ENCODE data around the gene ELFN2.
"Not testable (repeated sequence)": the region's sequence is repeated elsewhere in the genome, so short reads cannot be mapped to it uniquely, and the experiment has no call there.

Gene ELFN2

DNA sequence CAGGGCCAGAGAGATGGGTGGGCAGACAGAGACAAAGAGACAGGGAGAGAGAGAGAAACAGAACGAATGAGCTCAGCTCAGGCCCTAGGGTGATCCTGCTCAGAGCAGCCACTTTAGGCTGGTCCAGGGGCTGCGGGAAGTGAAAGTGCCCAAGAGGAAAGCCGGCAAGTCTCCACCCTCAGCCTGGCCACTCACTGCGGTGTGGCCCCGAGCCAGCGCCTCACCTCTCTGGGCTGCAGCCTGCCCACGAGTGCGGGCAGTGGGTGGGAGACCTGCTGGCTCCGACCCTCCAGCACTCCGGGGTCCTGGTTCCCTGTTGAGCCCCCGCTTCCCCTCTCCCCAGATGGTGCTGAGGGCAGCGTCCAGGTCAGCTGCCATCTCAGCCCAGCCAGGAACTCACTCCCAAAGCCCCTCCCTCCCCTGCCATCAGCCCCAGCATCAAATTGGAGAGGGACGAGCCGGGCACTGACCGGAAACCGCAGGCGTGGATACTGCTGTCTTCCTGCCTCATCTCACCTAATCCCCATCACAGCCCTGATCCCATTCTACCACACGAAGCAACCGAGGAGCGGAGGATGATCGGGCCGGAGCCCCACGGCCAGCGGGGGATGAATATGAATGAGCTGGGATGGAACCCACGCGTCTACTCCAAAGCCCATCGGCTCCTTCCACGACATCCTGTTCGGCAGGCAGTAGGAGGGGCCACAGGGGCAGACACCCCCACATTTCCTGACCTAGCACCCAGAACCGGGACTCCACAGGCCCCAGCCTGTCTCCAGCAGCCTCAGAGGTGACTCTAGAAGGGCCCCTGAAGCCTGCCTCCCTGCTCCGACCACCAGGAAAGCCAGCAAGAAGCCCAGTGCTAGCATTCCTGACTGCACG lies 16.9 kb downstream of the ELFN2 start:
- DNase-seq (ENCODE audit: low read depth in 2 of 2) = no peak

- no peak for DNase-seq (ENCODE audit: low read depth in 2 of 2)
These were observed 17.7 kb downstream of the ELFN2 start for GRCh38 chr22:37409459-37410050.

DNA sequence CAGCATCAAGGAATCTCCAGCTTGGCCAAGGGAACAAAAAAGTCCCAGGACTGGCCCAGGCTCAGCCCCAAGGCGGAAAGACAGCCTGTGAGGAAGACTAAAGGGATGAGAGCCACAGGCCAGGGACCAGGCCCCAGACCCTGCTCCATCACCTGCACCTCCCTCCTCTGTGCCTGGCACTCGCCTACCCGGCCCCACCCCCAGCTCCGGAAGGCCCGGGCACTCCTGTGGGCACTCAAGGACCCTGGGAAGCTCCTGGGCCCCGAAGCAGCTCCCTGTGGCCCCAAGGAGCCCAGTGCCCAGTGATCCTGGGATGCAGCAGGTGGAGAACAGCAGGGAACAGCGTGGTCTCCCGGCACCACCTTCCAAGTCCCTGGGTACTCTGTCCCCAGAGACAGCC lies 18.2 kb downstream of the ELFN2 start:
- DNase-seq (ENCODE audit: low read depth in 2 of 2) = no peak

- DNase-seq (ENCODE audit: low read depth in 2 of 2) = no peak
These were observed 19.4 kb downstream of the ELFN2 start for GRCh38 chr22:37407856-37408255.

GRCh38 chr22:37406441-37407235 lies 20.6 kb downstream of the ELFN2 start:
- DNase-seq (ENCODE audit: low read depth in 2 of 2) = no peak

- DNase-seq (ENCODE audit: low read depth in 2 of 2) = no peak
These were observed 23.2 kb downstream of the ELFN2 start for GRCh38 chr22:37404091-37404490.

GRCh38 chr22:37403267-37403960 lies 23.9 kb downstream of the ELFN2 start:
- DNase-seq (ENCODE audit: low read depth in 2 of 2) = no peak

- DNase-seq (ENCODE audit: low read depth in 2 of 2) = no peak
These were observed 25.1 kb downstream of the ELFN2 start for GRCh38 chr22:37402184-37402506.

DNA sequence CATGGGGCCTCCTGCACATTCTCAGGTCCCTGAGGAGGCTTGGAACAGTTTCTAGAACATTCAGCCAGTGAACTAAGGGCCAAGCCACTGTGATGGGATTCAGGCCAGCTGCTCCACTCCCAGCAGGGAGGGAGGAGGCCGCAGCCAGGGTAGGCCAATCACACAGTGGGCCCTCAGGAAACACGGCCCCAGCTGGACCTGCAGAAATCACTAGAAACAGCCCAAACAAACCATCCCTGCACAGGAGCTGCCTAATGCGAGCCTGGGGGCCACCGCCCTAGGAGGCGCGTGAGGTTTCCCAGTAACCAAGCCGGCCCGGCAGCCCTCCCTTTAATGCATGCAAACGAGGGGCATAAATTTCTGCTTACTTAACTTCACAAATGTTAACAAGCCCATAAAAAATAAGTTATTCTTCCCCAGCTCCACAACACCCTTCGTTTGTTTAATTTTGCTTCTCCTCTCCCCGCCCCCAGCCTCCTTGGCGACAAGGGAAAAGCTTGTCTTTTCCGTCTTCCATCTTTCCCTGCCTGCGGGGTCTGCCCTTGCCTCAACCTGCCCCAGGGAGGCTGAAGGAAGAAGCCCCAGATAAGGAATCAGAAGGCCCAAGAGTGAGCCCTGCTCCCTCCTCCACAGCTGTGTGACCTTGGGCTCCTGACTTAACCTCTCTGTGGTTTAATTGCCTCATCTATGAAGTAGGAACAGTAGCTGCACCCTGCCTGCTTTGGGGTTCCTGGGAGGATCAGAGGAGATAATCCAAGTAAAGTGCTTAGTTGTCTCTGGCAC lies 25.7 kb downstream of the ELFN2 start:
- DNase-seq (ENCODE audit: low read depth in 2 of 2) = no peak

DNA sequence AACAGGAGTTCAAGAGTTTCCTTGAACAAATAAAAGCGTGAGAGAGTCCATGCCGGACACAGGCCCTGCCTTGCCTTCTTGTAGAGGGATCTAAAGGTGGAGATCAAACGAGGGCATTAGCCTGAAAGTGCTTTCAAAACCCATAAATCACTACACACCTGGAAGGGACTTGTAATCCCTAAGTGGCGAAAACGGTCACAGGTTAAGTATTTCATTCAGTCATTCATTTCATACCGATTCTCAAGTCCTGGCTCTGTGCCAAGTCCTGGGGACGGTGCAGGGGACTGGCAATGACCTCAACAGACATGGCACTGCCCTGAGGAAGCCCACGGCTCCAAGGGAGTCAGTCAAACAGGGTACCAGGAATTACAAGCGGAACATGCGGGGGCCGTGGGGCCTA lies 26.6 kb downstream of the ELFN2 start:
- DNase-seq (ENCODE audit: low read depth in 2 of 2) = no peak

GRCh38 chr22:37399457-37399856 lies 27.8 kb downstream of the ELFN2 start:
- DNase-seq (ENCODE audit: low read depth in 2 of 2) = not testable (repeated sequence)

- no peak for DNase-seq (ENCODE audit: low read depth in 2 of 2)
These were observed 30.1 kb downstream of the ELFN2 start for GRCh38 chr22:37397226-37397625.

DNA sequence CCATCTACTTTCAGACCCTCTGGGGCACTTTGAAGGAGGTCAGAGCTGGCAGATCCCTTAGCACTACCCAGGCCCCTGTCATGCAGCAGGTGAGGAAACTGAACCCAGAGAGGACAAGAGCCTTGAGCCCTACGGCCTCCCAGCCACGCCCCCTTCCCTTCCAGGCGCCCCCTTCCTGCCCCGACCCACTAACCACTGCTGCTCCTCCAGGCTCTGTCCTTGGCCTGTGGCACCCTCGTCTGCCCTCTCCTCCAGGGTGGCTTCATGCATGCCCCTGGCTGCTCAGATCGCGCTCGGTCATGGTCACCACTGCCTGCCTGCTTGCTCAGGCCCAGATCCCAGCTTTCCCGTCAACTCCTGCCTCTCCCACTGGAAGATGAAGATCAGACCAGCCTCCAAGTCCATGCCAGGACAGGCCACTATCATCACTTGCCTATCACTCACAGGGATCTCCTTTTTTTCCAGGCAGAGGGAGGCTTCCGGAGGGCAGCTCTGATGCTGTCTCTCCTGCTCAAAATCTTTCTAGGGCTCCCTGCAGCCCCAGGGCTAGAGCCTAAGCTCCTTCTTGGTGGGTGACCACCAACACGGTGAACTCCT lies 30.7 kb downstream of the ELFN2 start:
- no peak for DNase-seq (ENCODE audit: low read depth in 2 of 2)

DNA sequence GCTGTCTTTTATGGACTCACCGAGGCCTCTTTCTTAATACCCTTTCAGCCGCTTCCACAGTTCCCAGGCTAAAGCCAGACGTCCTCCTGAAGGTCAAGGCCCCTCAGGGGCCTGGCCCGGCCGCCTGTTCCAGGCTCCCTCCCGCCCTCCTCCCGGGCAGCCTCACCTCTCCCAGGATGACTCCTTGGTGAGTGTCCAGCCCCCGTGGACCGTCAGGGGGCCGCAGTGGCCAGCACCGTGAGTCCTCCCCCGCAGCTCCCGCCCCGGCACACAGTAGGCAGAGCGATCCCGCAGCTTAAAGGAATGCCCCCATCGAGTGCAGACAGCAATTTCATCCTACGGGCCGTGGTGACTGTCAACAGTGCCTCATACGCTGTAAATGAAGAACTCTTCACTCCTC lies 32.9 kb downstream of the ELFN2 start:
- no peak for DNase-seq (ENCODE audit: low read depth in 2 of 2)

GRCh38 chr22:37393746-37394145 lies 33.5 kb downstream of the ELFN2 start:
- DNase-seq (ENCODE audit: low read depth in 2 of 2) = no peak

GRCh38 chr22:37392721-37393328 lies 34.5 kb downstream of the ELFN2 start:
- no peak for DNase-seq (ENCODE audit: low read depth in 2 of 2)

DNA sequence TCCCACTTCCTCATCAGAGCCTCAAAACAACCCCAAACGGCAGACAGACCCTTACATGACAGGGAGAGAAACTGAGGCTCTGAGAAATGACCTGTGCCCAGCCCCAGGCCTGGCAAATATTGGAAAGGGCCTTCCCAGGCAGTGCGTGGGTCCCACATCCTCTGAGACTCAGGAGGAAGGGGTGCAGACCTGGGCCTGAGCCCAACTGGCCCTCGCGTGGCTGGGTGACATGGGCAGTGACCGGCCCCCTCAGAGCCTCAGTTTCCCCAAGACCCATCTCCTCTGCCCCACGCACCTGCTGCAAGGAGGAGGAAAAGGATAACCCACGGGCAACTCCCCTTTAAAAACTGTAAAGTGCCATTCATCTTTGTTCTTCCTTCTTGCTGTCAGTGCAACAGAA lies 35.6 kb downstream of the ELFN2 start:
- no peak for DNase-seq (ENCODE audit: low read depth in 2 of 2)

DNA sequence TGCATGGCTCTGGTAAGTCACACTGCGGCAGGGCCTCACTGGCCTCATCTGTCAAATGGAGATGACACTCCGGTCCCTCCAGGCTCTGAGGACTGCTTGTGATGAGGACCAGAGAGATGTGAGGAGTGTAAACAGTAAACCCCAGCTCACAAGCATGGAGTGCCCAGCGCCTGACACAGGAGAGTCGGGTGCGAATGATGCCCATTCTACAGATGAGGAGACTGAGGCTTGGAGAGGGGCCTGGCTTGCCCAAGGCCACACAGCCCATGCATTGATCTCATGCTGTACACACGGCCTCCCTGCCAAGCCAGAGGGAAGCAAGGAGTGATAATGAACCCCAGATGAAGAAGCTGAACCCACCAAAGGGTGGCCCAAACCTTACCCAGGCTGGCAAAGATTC lies 37.2 kb downstream of the ELFN2 start:
- DNase-seq (ENCODE audit: low read depth in 2 of 2) = no peak

DNA sequence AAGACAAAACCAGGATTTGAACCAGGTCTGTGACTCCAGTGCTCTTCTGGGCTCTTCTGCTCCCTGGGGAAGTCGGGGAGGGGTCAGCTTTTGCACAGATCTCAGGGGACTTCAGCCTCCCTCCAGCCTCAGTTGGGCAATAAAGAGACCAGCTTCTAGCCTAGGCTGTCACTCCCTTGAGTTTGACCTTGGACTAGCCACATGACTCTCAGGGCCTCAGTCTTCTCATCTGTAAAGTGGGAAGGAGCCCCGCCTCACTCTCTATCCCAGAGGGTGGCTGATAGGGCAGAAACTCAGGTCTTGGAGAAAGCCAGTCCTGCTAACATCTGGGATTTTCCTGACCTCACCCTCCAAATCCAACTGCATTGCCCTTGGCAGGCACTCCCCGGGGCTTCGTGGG lies 38.7 kb downstream of the ELFN2 start:
- no peak for DNase-seq (ENCODE audit: low read depth in 2 of 2)

GRCh38 chr22:37387793-37388192 lies 39.5 kb downstream of the ELFN2 start:
- no peak for DNase-seq (ENCODE audit: low read depth in 2 of 2)

DNA sequence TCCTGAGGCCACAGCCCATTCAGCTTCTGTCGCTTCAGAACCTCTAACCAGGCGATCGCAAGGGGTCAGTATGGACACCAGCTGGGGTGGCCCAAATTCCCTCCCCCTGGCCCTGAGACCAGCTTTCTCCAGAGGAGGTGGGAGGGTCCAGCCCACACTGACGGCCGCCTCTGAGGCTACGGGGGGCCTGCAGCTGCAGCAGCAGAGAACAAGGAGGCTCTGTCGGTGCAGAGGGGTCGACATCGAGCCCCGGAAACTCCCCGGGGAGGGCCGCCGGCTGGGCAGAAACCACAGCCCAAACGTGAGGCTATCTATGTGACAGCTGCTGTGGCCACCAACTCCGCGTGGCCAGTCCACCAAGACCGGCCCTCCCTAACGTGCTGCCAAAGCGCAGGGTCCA lies 40.8 kb downstream of the ELFN2 start:
- DNase-seq (ENCODE audit: low read depth in 2 of 2) = no peak

Measured in stimulated activated CD4-positive, alpha-beta T cell treated with anti-CD3 and anti-CD28 coated beads, Interleukin-1b, Interleukin-23, amount 100 ng/mL, for 1 hour (primary cell).